C4-2B (cell line): ENCODE data around the gene ERI2.

Experiments used
- ZFX ChIP-seq: fragments of 450-650 bp; IDR thresholded peaks from 2 replicates; pipeline ENCODE4 v1.6.1; 2017
- TF ChIP-seq, protein P1 (sequence below): fragments of 450-650 bp; conservative IDR thresholded peaks from 2 replicates; pipeline ENCODE4 v1.5.1; 2017; ENCODE audit warnings: mild to moderate bottlenecking

DNA sequence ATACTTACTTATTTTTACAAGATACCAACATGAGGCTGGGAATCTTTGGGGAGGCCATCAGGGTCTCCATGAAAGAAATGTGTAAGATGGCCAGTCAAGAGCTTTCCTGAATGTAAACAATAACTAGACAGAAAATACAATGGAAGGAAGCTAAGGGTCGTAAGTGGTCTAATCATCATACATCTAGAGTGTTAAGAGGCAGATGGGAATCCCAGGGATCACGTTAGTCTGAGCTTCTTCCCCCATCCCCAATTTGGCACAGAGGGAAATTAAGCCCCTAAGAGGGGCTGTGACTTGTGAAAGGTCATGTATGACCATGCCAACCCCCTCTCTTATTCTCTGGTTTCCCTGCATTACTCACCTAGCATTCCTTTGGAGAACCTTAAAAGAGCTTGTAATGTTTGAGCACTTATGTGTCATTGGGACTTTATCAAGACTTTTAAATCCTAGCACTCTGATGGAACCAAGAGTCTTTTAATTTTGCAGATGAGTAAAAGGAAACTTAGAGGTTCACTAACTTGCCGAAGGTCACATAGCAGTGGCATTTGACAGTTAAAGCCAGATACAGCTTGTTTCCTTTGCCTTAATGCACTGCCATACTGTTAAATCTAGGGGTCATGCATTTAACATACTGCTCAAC is 47.8 kb upstream of the ERI2 start:
- TF ChIP-seq, protein P1, sequence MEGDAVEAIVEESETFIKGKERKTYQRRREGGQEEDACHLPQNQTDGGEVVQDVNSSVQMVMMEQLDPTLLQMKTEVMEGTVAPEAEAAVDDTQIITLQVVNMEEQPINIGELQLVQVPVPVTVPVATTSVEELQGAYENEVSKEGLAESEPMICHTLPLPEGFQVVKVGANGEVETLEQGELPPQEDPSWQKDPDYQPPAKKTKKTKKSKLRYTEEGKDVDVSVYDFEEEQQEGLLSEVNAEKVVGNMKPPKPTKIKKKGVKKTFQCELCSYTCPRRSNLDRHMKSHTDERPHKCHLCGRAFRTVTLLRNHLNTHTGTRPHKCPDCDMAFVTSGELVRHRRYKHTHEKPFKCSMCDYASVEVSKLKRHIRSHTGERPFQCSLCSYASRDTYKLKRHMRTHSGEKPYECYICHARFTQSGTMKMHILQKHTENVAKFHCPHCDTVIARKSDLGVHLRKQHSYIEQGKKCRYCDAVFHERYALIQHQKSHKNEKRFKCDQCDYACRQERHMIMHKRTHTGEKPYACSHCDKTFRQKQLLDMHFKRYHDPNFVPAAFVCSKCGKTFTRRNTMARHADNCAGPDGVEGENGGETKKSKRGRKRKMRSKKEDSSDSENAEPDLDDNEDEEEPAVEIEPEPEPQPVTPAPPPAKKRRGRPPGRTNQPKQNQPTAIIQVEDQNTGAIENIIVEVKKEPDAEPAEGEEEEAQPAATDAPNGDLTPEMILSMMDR = no peak
- no peak for TF ChIP-seq ZFX
